GM12892 (cell line): ENCODE measurements around the gene CAMTA1.

Experiments
- POLR2A ChIP-seq: IDR thresholded peaks from 2 replicates; pipeline ENCODE4 v1.6.1; 2011; ENCODE audit warnings: low read depth, low read length, control low read depth
- POLR2AphosphoS5 ChIP-seq: IDR thresholded peaks from 2 replicates; pipeline ENCODE4 v1.6.1; 2011; ENCODE audit warnings: low read depth, low read length, control low read depth

DNA sequence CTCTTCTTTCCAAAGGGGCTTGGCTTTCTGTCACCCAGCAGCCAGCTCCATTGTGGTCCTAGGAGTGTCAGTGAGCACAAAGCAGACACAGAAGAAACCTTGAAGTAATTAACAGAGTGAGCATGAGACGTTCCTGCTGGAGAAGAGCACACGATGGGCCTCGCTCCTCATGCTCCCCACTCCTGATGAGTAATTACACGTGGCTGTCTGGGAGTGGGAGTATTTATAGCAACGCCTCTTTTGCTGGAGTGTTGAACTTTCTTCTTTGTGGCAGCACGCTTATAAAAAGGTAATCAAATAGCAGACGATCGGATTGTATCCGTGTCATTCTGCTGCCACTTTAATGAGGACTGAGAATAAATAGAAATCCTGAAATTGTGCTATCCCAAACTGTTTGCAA is 185.8 kb downstream of the CAMTA1 start:
- no peak for TF ChIP-seq POLR2A
- TF ChIP-seq POLR2AphosphoS5: no peak
